Measurements from ENCODE around the gene DNAH3. TPM values are rescaled to one million over a fixed set of nuclear protein-coding genes. Genes with fewer than 3 reads are reported as not detected.

The DNAH3 gene
- total and polyA plus RNA-seq, 2 of the 8 experiments (the other 6 are each of a cell fraction or from before 2014, with no cell fraction given), result 0.57 to 0.71 TPM

DNA sequence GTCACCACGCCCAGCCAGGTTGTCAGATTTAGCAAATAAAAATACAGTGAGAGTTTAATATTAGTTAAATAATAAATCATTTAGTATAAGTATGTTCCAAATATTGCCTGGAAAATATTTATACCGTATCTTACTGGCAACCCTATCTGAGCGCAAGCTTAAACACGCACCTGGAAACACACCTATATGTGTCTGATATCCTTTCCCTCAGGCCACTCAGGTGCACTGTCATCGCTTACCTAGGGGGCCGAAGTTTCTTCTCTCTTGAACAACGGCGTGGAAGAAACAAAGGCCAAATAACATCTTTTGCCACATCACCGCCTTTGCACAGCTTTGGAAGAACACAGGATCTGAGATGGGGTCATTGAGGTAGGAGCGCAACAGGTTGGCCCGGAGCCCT lies 196.1 kb downstream of the DNAH3 start:
- DNase-seq (ENCODE audit: low read depth in 1 of 2, low spot score in 2 of 2) (no peak), FAIRE-seq (no peak)
- Histone ChIP-seq H3K4me2 (ENCODE audit: insufficient read depth in 1 of 2, low read depth in 2 of 2, low read length in 2 of 2) (no peak overlapping the region), H4K20me1 (replicated peaks in 1 of 2; ENCODE audit: control insufficient read depth in 1 of 2, insufficient read depth in 2 of 2, low read length in 2 of 2) (no peaks in the 10 kb centered on the region), H3K23ac (ENCODE audit: insufficient read length) (no peak overlapping the region), H3K56ac (replicated peaks; ENCODE audit: insufficient read length, low read depth, low read length) (no peak overlapping the region), H3K4ac (replicated peaks; ENCODE audit: insufficient read length, low read depth, low read length) (no peak overlapping the region), H3K23me2 (ENCODE audit: low read depth, low read length) (no peaks in the 10 kb centered on the region; the same call in 1 of the 2 replicates), H3K79me1 (ENCODE audit: low read depth, low read length) (no peaks in the 10 kb centered on the region), H3K18ac (ENCODE audit: extremely low read depth, low read length) (no peak overlapping the region), H4K5ac (ENCODE audit: insufficient read length, low read depth, low read length) (no peak overlapping the region), H2BK20ac (ENCODE audit: low read length) (no peak overlapping the region), H3K4me1 (replicated peaks in 1 of 4; ENCODE audit: control insufficient read depth in 3 of 4, insufficient read depth in 4 of 4, low read length in 3 of 4) (no peaks in the 10 kb centered on the region), H3K79me2 (ENCODE audit: control insufficient read depth in 1 of 2, insufficient read depth in 2 of 2, low read length in 2 of 2) (no peaks in the 10 kb centered on the region), H3K4me3 (ENCODE audit: extremely low read depth in 1 of 4, insufficient read depth in 2 of 4, low read depth in 3 of 4, low read length in 4 of 4) (no peak overlapping the region), H3K9me3 (ENCODE audit: insufficient read depth in 2 of 2, low read depth in 1 of 2, low read length in 1 of 2) (no peaks in the 10 kb centered on the region), H2BK5ac (ENCODE audit: low read depth, low read length) (no peak overlapping the region), H2BK120ac (replicated peaks; ENCODE audit: low read depth, low read length) (no peak overlapping the region), H3K27me3 (replicated peaks in 1 of 4; ENCODE audit: control insufficient read depth in 3 of 4, extremely low read depth in 1 of 4, insufficient read depth in 3 of 4, low read length in 3 of 4) (no peaks in the 10 kb centered on the region), H2AFZ (ENCODE audit: low read length) (no peak overlapping the region), H4K8ac (ENCODE audit: extremely low read depth, insufficient read depth, low read length) (no peak overlapping the region), H4K91ac (replicated peaks; ENCODE audit: insufficient read length, low read length) (no peak overlapping the region), H3K36me3 (ENCODE audit: control insufficient read depth in 2 of 4, insufficient read depth in 4 of 4, low read length in 3 of 4) (no peaks in the 10 kb centered on the region), H3K27ac (ENCODE audit: low read depth, low read length) (no peak overlapping the region), H2BK12ac (ENCODE audit: low read depth, low read length) (no peak overlapping the region), H3K9ac (replicated peaks in 1 of 4; ENCODE audit: extremely low read depth in 1 of 4, low read depth in 3 of 4, low read length in 3 of 4) (no peak overlapping the region), H2AK5ac (ENCODE audit: low read depth, low read length) (no peak overlapping the region), H2BK15ac (ENCODE audit: low read length) (no peak overlapping the region), H3K14ac (ENCODE audit: insufficient read length) (no peak overlapping the region)
- POLR2A ChIA-PET (ENCODE audit: partially characterized antibody), result no interaction called here
- 94% methylated on average over 11 of the region's 11 CpGs; no CpG with 5 or more reads in 1 of the 2 experiments for WGBS, 2 experiments (ENCODE audit: extremely low coverage in 1 of 2, insufficient coverage in 1 of 2, insufficient read length in 1 of 2, insufficient replicate concordance in 2 of 2, low coverage in 1 of 2, low lambda C conversion rate in 2 of 2, missing lambda C conversion rate in 1 of 2)
- CTCF ChIA-PET (ENCODE audit: partially characterized antibody), result interaction anchor here (0.5 to 1.3 kb wide), 4 partner anchors 23 to 194 kb away, joined by 3 read pairs; no protein-coding TSS in a partner anchor
- TF ChIP-seq BRCA1 (IDR thresholded peaks at IDR 0.05; ENCODE audit: low read depth, low read length) (no peak), SIN3A (conservative IDR thresholded peaks at IDR 0.05 in 1 of 2, IDR thresholded peaks at IDR 0.05 in 1 of 2; ENCODE audit: low read depth in 1 of 2, low read length in 2 of 2) (no peak)

Data from H1 (cell line).